ENCODE results near the gene TLCD2.
"Not testable (repeated sequence)": the region's sequence is repeated elsewhere in the genome, so short reads cannot be mapped to it uniquely, and the experiment has no call there.

- TF ChIP-seq RERE (CRISPR knock-in tag; IDR thresholded peaks at IDR 0.05; ENCODE audit: low read depth); MXI1 (IDR thresholded peaks at IDR 0.05; ENCODE audit: borderline replicate concordance, low read depth, low read length); POLR2A (IDR thresholded peaks at IDR 0.05; ENCODE audit: insufficient read depth in 1 of 2, low read depth in 2 of 2, low read length in 2 of 2): not testable (repeated sequence)
Observed at GRCh38 chr17:1652794-1653193, 57.4 kb downstream of the TLCD2 start.

Measured in HepG2 (cell line).